Measurements from ENCODE around the gene OTOL1. TPM values are rescaled to one million over a fixed set of nuclear protein-coding genes. Genes with fewer than 3 reads are reported as not detected.
"Not testable (repeated sequence)": the region's sequence is repeated elsewhere in the genome, so short reads cannot be mapped to it uniquely, and the experiment has no call there.

The OTOL1 gene
- total RNA-seq, 4 donors from 2014 or later, result not detected

DNA sequence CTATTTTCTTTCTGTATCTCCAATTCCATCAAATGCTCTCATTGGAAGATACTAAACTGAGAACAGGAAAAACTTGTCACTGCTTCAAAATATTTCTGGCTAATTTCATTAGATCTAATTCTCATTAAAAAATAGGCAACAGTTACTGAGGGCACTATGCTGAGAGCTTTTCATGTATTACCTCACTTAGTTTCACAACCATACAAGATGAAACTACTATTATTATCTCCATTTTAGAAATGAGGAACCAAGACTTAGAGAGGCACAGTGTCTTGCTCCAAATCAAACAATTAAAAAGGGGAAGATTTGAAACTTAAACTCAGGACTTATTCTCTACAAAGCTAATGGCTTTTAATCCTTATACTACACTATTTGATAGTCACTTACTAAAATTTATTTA lies 7.2 kb upstream of the OTOL1 start:
- Histone ChIP-seq H3K36me3 (no peaks in the 10 kb centered on the region), H3K4me1 (no peaks in the 10 kb centered on the region), H3K27ac (no peak overlapping the region), H3K4me3 (no peak overlapping the region), H3K27me3 (no peaks in the 10 kb centered on the region), H3K9me3 (no peaks in the 10 kb centered on the region)
- TF ChIP-seq, protein P1, sequence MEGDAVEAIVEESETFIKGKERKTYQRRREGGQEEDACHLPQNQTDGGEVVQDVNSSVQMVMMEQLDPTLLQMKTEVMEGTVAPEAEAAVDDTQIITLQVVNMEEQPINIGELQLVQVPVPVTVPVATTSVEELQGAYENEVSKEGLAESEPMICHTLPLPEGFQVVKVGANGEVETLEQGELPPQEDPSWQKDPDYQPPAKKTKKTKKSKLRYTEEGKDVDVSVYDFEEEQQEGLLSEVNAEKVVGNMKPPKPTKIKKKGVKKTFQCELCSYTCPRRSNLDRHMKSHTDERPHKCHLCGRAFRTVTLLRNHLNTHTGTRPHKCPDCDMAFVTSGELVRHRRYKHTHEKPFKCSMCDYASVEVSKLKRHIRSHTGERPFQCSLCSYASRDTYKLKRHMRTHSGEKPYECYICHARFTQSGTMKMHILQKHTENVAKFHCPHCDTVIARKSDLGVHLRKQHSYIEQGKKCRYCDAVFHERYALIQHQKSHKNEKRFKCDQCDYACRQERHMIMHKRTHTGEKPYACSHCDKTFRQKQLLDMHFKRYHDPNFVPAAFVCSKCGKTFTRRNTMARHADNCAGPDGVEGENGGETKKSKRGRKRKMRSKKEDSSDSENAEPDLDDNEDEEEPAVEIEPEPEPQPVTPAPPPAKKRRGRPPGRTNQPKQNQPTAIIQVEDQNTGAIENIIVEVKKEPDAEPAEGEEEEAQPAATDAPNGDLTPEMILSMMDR (IDR thresholded peaks at IDR 0.05), result no peak
- no peak for TF ChIP-seq POLR2A (IDR thresholded peaks at IDR 0.05)
- no peak for DNase-seq

DNA sequence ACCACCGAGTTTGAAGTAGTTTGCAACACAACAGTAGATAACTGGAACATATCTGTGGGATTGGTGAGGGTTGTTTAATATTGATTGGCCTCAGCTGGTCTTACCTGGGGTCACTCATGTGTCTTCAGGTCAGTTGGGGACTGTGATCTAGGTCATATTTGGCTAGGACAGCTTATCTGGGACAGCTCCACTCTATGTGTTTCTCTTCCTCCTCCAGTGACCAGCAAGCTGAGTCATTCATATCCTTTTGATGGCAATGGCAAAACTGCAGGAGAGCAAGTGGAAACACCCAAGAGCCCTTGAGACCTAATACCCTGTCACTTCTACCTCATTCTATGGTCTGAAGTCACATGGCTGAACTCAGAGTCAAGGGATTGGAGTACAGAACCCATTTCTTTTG lies 5.8 kb upstream of the OTOL1 start:
- not testable (repeated sequence) for H3K27me3 ChIP-seq, H3K4me3 ChIP-seq, DNase-seq, H3K27ac ChIP-seq, H3K9me3 ChIP-seq, H3K4me1 ChIP-seq, H3K36me3 ChIP-seq

DNA sequence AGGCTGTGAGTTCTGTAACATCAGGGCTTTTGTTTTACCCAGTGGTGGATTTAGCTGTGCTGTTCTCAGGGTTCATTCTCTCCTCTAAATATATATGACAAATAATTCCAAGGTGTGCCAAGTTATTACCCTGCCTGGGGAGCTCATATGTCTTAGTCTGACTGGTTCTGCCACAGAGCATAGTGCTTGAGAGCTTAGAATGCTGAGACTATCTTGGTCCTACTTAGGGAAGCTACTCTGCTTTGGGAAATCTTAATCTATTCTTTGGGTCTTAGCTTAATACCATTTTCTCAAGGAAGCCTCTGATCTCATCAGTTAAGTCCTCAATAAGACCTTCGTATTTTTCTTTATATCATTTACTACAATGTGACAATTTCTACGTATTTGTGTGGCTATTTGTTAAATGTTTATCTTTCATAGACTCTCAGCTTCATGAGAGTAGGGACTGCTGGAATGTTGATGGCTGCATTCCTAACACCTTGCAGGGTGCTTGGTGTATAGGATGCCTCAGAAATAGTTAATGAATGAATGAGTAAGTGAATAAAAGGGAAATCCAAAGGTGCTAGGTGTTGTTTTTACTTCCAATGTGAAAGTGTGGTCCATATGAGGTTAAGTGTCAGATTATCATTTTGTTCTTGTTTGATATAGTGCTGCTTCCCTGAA lies 1.8 kb downstream of the OTOL1 start:
- no peak for DNase-seq
- Histone ChIP-seq H3K27me3 (no peaks in the 10 kb centered on the region), H3K9me3 (no peaks in the 10 kb centered on the region), H3K27ac (no peak overlapping the region), H3K4me3 (no peak overlapping the region), H3K4me1 (no peaks in the 10 kb centered on the region), H3K36me3 (no peaks in the 10 kb centered on the region)
- TF ChIP-seq, protein P1 (IDR thresholded peaks at IDR 0.05), result no peak
- no peak for TF ChIP-seq POLR2A (IDR thresholded peaks at IDR 0.05)

DNA sequence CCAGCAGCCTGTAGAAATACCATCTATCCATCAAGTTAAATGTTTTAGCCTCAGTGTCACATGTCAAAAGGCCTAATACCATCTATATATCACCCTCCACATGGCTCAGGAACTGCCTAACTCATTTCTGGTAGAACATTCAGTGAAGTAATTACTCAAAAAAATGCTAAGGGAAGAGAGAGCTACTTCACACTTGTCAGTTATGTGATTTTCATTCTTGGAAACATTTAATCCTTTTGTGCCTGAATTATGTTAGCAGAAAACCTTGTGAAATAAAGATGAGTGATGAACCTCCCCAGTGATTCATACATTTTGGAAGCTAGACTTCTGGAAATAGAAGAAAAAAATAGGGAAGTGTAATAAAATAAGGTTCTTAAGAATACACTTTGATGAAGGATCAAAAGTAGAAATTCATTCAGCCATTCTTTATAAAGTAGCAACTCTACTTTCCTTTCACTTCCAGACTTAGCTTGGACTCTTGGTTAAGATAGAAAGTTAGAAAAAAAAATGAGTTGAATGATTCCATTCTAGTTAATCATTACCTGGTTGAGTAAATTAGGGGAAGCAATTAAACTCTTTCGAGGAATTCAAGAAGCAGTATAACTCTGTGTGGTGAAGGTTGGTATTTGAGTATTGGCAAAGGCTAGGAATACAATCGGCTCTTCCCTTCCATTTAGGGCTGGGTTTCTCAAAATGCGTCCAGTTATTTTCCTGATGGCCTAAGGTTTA lies 3.6 kb downstream of the OTOL1 start:
- no peak overlapping the region for H3K27ac ChIP-seq
- no peaks in the 10 kb centered on the region for H3K9me3 ChIP-seq
- no peaks in the 10 kb centered on the region for H3K4me1 ChIP-seq
- no peaks in the 10 kb centered on the region for H3K27me3 ChIP-seq
- H3K4me3 ChIP-seq, result no peak overlapping the region
- no peak for DNase-seq
- TF ChIP-seq, protein P1 (IDR thresholded peaks at IDR 0.05), result no peak
- no peak for TF ChIP-seq POLR2A (IDR thresholded peaks at IDR 0.05)
- H3K36me3 ChIP-seq, result no peaks in the 10 kb centered on the region

DNA sequence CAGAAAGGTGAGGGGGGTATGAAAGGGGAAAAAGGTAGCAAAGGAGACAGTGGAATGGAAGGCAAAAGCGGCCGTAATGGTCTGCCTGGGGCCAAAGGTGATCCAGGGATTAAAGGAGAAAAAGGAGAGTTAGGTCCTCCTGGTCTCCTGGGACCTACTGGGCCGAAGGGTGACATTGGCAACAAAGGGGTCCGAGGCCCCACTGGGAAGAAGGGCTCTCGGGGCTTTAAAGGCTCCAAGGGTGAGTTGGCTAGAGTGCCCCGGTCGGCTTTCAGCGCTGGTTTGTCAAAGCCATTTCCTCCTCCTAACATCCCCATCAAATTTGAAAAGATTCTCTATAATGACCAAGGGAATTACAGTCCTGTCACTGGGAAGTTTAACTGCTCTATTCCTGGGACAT lies 6.7 kb downstream of the OTOL1 start:
- no peaks in the 10 kb centered on the region for H3K4me1 ChIP-seq
- no peak for DNase-seq
- H3K27me3 ChIP-seq, result no peaks in the 10 kb centered on the region
- TF ChIP-seq, protein P1 (IDR thresholded peaks at IDR 0.05), result no peak
- TF ChIP-seq POLR2A (IDR thresholded peaks at IDR 0.05), result no peak
- no peaks in the 10 kb centered on the region for H3K36me3 ChIP-seq
- H3K27ac ChIP-seq, result no peak overlapping the region
- H3K4me3 ChIP-seq, result no peak overlapping the region
- no peaks in the 10 kb centered on the region for H3K9me3 ChIP-seq

DNA sequence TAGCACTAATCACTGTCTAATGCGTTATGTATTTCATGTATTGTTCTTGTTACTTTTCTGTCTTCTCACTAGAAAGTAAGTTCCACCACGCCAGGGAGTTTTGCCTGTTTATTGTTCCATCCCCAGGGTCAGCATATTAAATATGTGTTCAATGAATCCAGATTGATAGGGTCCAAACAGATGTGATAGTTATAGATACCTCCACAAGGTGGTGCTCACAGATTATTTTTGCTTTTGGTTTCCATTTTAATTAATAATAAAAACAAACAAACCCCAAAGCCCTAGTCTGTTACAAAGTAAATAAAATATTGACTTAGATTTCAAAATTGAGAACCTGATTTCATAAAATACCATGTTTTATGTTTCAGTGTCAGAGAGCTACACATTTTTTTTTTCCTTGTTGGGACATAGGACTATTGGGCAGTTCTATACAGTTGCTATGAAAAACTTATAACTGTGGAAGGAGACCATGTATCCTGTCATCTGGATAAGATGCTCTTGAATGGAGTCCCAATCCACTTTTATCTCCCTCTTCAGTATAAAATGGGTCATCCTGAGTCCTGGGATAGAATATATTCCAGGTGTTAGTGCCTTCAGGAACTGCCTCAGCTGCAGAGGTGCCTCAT lies 12.4 kb downstream of the OTOL1 start:
- TF ChIP-seq POLR2A (IDR thresholded peaks at IDR 0.05), result no peak
- TF ChIP-seq, protein P1 (IDR thresholded peaks at IDR 0.05), result peak in 3 of 6 experiments; percentile 4 to 23 (median 21)
- no peak for DNase-seq
- Histone ChIP-seq H3K9me3 (no peaks in the 10 kb centered on the region), H3K36me3 (no peaks in the 10 kb centered on the region), H3K4me1 (no peaks in the 10 kb centered on the region), H3K27me3 (no peaks in the 10 kb centered on the region), H3K4me3 (no peak overlapping the region), H3K27ac (no peak overlapping the region)
